ENCODE measurements around the gene OCEL1. TPM values are rescaled to one million over a fixed set of nuclear protein-coding genes. Genes with fewer than 3 reads are reported as not detected.

OCEL1 gene
- total RNA-seq, 4 donors from 2014 or later, result 1.8 to 6.9 (median 4.1) TPM

DNA sequence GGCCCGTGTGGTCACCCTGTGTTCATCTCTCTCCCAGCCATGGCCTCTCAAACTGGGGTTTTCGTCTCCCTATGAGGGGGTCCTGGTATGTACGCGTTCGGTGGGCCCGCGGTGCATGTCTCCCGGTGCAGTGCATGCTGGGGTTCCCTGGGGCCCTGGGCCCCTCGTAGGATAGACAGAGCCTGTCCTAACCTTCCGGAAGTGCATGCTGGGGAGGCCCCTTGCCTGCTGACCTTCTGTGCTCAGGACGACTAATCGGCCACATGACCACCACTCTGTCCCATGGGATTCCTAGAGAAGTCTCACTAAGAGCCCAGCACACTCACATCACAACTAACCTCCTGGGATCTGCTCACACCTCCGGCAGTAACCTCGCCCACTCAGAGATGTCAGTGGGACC lies 15.7 kb upstream of the OCEL1 start:
- H3K36me3 ChIP-seq, result peaks cover 8 to 85% (median 15%) of the 10 kb centered on the region in 3 donors
- no peaks in the 10 kb centered on the region for H3K27me3 ChIP-seq
- peaks cover 3 to 8% (median 6%) of the 10 kb centered on the region in 3 donors for H3K4me1 ChIP-seq
- intact Hi-C loops (cut with DNase I), result no loop called here
- no peaks in the 10 kb centered on the region for H3K9me3 ChIP-seq
- WGBS, 2 donors, result 93 to 100% methylated on average over 2 to 5 of the region's 14 CpGs
- TF ChIP-seq, protein P1, sequence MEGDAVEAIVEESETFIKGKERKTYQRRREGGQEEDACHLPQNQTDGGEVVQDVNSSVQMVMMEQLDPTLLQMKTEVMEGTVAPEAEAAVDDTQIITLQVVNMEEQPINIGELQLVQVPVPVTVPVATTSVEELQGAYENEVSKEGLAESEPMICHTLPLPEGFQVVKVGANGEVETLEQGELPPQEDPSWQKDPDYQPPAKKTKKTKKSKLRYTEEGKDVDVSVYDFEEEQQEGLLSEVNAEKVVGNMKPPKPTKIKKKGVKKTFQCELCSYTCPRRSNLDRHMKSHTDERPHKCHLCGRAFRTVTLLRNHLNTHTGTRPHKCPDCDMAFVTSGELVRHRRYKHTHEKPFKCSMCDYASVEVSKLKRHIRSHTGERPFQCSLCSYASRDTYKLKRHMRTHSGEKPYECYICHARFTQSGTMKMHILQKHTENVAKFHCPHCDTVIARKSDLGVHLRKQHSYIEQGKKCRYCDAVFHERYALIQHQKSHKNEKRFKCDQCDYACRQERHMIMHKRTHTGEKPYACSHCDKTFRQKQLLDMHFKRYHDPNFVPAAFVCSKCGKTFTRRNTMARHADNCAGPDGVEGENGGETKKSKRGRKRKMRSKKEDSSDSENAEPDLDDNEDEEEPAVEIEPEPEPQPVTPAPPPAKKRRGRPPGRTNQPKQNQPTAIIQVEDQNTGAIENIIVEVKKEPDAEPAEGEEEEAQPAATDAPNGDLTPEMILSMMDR (IDR thresholded peaks at IDR 0.05), result no peak
- no peak for TF ChIP-seq POLR2A (IDR thresholded peaks at IDR 0.05)
- no peak for DNase-seq
- H3K4me3 ChIP-seq, result no peak overlapping the region
- no peak overlapping the region for H3K27ac ChIP-seq

DNA sequence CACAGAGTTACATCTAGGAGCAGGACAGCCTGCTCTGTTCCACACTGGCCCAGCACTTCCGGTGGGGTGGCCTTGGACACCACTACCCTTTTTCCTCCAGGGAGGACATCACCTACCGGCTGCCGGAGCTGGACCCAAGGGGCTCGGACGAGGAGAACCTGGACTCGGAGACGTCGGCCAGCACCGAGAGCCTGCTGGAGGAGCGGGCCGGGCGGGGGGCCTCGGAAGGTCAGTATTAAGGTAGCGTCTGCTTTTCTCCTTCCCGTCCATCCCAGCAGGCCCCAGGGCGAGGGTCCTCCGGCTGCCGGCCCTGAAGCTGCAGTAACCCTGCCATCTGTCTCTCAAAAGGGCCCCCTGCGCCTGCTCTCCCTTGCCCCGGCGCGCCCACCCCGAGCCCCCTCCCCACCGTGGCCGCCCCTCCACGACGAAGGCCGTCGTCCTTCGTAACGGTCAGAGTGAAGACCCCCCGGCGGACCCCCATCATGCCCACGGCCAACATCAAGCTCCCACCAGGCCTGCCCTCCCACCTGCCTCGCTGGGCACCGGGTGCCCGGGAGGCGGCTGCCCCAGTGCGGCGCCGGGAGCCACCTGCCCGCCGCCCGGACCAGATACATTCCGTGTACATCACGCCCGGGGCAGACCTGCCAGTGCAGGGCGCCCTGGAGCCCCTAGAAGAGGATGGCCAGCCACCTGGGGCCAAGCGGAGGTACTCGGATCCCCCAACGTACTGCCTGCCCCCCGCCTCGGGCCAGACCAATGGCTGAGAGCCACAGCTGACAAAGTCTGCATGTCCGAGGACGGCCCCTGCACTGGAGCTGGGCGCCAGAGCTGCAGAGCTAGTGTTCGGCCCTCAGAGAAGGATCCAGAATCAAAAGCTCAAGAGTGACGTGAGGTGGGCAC lies 14.2 kb upstream of the OCEL1 start:
- Histone ChIP-seq H3K27me3 (no peaks in the 10 kb centered on the region), H3K36me3 (peaks cover 8 to 78% (median 15%) of the 10 kb centered on the region in 3 donors), H3K4me1 (peaks cover 3 to 20% (median 11%) of the 10 kb centered on the region in 3 donors), H3K9me3 (no peaks in the 10 kb centered on the region), H3K27ac (no peak overlapping the region), H3K4me3 (no peak overlapping the region)
- intact Hi-C loops (cut with DNase I), result no loop called here
- 91 to 100% methylated on average over 2 to 6 of the region's 58 CpGs for WGBS, 2 donors
- DNase-seq, result no peak
- TF ChIP-seq, protein P1 (IDR thresholded peaks at IDR 0.05), result no peak
- no peak for TF ChIP-seq POLR2A (IDR thresholded peaks at IDR 0.05)

DNA sequence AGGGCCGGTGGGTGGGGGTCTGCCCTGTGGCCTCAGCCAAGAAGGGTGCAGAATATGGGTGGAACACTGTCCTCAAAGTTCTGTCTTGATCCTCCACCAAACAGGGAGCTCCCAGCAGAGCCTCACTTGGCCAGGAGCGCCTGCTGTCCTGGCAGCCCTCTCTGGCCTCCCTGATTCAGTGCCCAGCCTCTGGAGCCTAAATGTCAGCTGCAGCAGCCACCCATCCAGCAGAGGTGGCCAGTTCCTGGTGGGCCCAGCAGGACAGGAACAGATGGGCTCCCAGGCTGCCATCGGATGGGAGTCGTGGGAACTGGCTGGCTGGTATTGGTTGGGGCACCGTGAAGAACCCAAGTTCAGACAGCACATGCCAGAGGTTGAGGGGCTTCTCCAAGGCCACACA lies 12.7 kb upstream of the OCEL1 start:
- Histone ChIP-seq H3K36me3 (peaks cover 8 to 78% (median 15%) of the 10 kb centered on the region in 3 donors), H3K9me3 (no peaks in the 10 kb centered on the region), H3K4me3 (no peak overlapping the region), H3K4me1 (peaks cover 3 to 20% (median 11%) of the 10 kb centered on the region in 3 donors), H3K27ac (no peak overlapping the region), H3K27me3 (no peaks in the 10 kb centered on the region)
- TF ChIP-seq, protein P1 (IDR thresholded peaks at IDR 0.05), result no peak
- no peak for TF ChIP-seq POLR2A (IDR thresholded peaks at IDR 0.05)
- intact Hi-C loops (cut with DNase I), result no loop called here
- no peak for DNase-seq
- 83 to 93% methylated on average over 1 to 5 of the region's 5 CpGs for WGBS, 2 donors

DNA sequence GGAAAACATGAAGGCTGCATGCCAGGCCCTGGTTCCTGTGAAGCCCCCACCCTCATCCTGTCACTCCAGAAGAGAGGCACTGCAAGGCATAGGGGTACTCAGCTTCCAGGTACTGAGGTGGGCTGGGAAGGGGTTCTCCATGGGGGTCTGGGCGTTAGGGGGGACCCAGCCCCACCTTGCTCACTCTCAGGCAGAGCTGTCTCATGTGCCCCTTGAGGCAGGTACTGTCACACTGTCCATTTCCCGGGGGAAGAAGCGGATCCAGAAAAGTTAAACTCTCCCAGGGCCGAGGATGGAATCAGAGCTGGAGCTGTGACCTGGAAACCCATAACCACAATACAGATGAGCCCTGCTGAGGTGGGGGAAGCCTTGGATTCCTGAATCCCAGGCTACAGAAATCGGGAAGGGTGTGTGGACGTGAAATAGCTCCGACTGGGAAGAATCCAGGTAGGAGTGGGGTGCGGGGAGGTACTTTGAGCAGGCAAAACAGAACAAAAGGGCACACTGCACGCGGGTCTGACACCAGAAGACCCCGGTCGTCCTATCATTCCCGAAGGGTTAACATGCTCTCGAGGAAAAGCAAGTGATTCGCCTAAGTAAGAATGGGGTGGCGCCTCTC lies 11.4 kb upstream of the OCEL1 start:
- Histone ChIP-seq H3K27ac (peak overlapping the region; percentile 93 to 96 (median 96)), H3K27me3 (no peaks in the 10 kb centered on the region), H3K4me1 (peaks cover 3 to 20% (median 11%) of the 10 kb centered on the region in 3 donors), H3K9me3 (no peaks in the 10 kb centered on the region), H3K36me3 (peaks cover 8 to 78% (median 15%) of the 10 kb centered on the region in 3 donors), H3K4me3 (peak overlapping the region; percentile 60 to 79 (median 78))
- WGBS, 2 donors, result 12 to 20% methylated on average over 12 of the region's 16 CpGs
- TF ChIP-seq, protein P1 (IDR thresholded peaks at IDR 0.05), result no peak
- TF ChIP-seq POLR2A (IDR thresholded peaks at IDR 0.05), result no peak
- intact Hi-C loops (cut with DNase I), result no loop called here
- DNase-seq, result no peak
